Left hindlimb (tissue), 1 donor: ENCODE data around the gene STAT3.

Experiments
- DNase-seq: peaks from one replicate; pipeline ENCODE4 v3.0.0-alpha.2; 2018

STAT3 gene

GRCh38 chr17:42289611-42290181 lies 98.5 kb downstream of the STAT3 start:
- DNase-seq, result peak; percentile 29

DNA sequence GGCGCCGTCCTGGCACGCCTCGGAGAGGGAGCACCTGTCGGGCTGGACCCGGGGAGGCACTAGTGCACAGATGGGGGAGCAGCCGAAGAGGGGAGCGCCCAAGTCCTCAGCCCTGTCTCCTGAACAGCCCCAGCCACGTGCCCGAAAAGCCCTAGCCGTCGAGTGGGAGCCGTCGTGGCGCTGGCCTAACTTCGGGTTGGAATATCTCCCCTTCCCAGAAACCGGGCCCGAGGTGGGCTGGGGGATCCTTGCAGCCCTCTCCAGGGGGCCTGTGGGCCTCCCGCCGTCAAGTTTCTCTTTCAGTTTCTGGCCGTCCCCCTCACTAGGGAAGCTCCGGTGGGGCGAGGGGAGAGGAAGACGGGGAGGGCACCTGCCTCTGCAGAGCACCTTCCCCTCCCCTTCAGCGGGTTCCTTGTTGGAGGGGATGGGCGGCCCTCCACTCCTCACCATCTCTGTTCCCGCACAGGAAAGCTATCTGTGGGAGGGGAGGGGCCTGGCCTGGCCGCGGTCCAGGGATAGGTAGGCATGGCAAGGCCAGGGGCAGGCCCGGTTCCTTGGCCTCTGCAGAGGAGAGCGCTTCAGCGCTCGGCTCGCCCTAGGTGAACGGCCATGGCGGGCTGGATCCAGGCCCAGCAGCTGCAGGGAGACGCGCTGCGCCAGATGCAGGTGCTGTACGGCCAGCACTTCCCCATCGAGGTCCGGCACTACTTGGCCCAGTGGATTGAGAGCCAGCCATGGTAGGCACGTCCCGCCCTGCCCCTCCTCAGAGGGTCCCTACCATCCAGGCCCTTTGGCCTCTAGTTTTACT lies 99.2 kb downstream of the STAT3 start:
- peak; percentile 37 for DNase-seq

- DNase-seq, result peak; percentile 91
Observed at GRCh38 chr17:42287977-42288802, 100.1 kb downstream of the STAT3 start, which contains the start of gene STAT5A. TSS of gene STAT5A (plus strand) at chr17:42288498. CDS start at chr17:42289412, 914 bp downstream.

DNA sequence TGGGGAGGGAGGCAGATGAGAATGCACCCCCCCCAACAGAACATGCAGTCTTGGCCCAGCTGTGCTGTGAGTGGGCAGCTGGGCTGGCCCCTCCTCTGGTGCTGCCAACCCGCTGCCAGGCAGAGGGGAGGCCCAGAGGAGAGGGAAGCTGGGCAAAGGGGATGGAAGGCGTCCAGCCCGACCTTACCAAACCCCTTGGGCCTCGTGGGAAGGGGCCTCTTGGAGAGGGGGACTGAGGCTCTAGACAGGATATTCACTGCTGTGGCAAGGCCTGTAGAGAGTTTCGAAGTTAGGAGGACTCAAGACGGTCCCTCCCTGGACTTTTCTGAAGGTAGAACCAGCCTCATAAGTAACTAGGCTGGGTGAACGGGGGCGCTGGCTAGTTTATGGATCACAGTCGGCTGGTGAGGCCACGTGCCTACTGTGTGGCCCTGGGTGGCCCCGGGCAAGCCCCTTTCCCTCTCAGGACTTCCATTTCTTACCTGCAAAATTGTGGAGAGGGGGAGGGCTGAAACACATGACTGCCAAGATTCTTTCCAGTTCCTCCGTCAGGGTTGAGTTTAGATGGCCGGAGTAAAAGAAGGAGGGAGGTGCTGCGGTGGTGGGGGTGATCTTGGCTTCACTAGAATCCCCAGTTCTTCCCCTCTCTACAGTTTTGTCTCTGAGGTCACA lies 100.8 kb downstream of the STAT3 start:
- peak; percentile 83 for DNase-seq

- DNase-seq, result peak; percentile 60
Observed at GRCh38 chr17:42286411-42287221, 101.6 kb downstream of the STAT3 start.

DNA sequence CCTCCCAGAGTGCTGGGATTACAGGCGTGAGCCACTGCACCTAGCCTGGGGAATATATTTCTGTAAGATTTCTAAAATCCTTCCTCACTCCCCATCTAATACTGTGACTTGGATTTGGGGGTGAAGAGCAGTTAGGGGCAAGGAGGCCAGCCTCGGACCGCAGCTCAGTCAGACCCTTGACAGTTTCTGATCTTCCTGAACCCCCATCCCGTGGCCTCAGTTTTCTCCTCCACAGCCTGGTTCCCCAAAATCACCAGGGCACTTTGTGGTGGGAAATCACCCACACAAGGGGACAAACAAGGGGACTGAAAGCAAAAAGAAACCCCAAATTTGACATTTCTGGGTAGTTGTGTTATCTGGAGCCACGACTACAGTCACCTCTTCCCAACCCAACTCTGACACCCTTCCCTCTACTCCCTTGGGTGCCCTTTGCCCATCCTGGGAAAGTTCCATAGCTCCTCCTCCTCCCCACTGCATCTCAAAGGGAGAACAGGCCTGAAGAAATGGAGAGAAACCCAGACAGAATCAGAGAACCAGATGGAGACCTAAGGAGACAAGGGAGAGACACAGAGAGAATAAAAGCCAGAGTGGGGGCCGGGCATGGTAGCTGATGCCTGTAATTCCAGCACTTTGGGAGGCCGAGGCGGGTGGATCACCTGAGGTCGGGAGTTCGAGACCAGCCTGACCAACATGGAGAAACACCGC lies 102.7 kb downstream of the STAT3 start:
- DNase-seq, result no peak

- DNase-seq, result no peak
Observed at GRCh38 chr17:42284566-42284965, 103.7 kb downstream of the STAT3 start.

GRCh38 chr17:42284024-42284369 lies 104.2 kb downstream of the STAT3 start:
- DNase-seq, result no peak

GRCh38 chr17:42283241-42284023 lies 104.8 kb downstream of the STAT3 start:
- DNase-seq, result no peak

GRCh38 chr17:42282478-42283080 lies 105.7 kb downstream of the STAT3 start:
- DNase-seq, result no peak

- DNase-seq, result no peak
Observed at GRCh38 chr17:42281571-42282096, 106.6 kb downstream of the STAT3 start.

DNA sequence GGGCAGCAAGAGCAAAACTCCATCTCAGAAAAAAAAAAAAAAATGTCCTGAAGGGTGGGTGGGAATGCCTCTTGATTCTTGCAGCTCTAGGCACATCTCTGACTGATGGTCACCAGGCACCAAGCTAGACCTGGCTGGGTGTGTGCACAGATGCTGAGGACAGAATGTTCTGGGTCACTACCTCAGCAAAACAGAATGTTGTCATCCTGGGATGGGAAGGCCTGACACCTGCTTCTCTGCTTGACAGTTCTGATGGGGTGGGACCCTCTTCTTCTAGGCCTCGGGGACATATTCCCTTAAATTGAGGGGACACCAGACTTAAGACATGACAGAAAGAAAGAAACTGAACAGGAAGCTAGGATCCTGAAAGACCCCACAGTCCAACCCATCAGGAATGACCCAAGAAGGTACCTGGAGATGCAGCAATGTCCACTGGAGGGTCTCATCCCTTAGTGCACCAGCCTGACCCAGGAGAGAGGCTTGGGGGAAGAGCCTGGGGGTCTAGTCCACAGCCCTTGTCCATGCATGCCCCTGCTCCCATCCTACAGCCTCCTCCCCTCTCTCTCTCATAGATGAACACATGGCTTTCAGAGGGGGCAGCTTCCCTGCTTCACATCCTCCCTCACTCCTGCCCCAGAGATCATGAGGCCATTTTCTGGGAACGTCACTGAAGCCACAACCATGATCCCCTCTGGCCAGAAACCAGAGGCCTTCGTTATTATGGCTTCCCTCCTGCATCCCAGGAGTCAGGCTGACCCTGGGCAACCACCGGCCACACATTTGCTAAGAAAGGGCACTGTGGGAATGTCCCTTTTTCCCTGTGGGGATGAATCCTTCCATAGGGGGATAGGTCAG lies 108.2 kb downstream of the STAT3 start:
- no peak for DNase-seq

- no peak for DNase-seq
Observed at GRCh38 chr17:42277342-42277712, 110.9 kb downstream of the STAT3 start.

DNA sequence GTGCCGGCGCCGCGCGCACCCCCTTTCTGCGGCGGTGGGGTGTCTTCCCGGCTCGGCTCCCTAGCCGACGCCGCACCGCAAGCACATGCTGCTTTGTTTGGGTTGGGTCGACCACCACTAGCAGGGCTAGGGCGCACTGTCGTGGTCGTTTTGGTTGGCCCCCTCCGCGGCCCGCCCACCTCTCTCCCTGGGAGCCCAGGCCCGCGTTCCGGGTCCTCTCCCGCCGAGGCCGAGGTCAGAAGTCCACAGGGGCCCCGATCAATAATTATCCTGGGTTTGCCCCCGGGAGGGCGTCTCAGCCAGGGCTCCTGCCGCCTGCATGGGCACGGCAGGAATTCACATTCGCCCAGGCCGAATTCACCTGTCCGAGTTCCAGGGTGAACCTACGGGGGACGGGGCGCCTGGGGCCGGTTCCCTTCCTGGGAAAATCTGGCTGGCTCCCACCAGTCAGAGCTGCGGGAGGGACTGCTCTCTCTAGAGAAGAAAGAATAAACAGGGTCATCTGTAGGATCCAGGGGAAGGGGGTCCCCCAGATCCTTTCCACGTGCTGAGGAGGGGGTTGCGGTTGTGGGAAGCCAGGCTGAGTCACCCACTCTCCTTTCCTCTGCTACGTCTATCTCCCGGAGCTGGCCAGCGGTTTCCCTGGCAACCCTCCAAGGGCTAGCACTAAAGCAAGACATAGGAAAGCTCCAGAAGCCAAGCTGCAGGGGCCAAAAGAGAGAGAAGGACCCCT lies 111.5 kb downstream of the STAT3 start:
- DNase-seq, result peak; percentile 62

DNA sequence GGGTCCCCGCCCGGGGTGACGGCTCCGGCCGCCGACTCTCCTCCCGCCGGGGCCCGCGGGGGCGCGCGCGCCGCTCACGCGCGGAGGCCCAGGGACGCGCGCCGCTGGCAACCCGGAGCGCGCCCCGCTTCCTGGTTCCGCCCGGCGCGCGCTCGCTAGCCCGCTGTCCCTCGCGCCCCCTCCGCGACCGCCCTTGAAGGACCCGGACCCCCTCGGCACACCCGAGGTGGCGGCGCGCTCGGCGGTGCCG lies 112.0 kb downstream of the STAT3 start, which contains the start of gene STAT5B:
STAT5B (minus strand) TSS at position 33 of the 250 bp plus-strand sequence. CDS start 44,264 bp downstream, outside the sequence.
- DNase-seq, result peak; percentile 78

DNA sequence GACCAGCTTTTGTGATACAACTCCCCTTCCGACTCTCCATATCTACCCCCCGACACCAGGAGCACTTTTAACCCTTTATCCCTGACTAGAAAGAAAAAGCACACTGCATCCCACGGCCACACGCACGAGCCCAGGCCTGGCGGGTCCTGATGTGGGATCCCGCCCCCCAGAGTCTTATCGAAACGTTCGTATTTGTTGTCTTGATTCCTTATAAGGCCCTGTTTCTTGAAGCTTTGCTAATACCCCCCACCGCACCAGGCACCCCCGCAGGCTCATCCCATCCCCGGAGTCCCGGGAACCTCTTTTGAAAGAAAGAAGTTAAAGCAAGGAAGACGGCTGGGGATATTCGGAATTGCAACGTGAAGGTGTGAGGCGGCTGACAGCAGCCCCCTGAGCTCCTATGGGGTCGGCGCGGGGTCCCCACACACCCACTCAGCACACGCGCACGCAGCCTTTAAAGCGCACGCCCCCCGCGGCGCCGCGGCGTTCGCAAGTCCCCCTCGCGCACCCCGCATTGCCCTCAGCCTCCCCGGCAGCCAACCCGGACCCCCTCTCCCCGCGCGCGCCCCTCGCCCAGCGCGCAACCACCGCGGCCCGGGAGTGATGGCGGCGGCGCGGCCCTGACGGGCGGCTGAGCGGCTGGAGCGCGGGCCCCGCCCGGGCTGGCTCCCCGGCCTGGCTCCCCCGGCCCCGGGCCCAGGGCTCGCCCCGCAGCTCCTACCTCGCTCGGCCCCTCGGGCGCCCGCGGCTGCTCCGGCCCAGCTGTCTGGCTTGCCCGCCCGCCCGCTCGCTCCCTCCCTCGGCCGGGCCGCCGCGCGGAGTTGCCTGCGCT lies 112.5 kb downstream of the STAT3 start:
- no peak for DNase-seq

- DNase-seq, result no peak
Observed at GRCh38 chr17:42274812-42275526, 113.3 kb downstream of the STAT3 start.
